Ishikawa (cell line): ENCODE results near the gene ELFN1.

Source experiments
- CEBPB ChIP-seq: IDR thresholded peaks from 2 replicates; pipeline ENCODE4 v1.6.1; 2012
- CREB1 ChIP-seq: IDR thresholded peaks from 2 replicates; pipeline ENCODE4 v1.6.1; 2012; ENCODE audit warnings: low read depth
- EGR1 ChIP-seq: IDR thresholded peaks from 2 replicates; pipeline ENCODE4 v1.6.1; 2012
- EP300 ChIP-seq: IDR thresholded peaks from 2 replicates; pipeline ENCODE4 v1.6.1; 2012; ENCODE audit warnings: borderline replicate concordance
- FOXM1 ChIP-seq: IDR thresholded peaks from 2 replicates; pipeline ENCODE4 v1.6.1; 2012; ENCODE audit warnings: low read depth, borderline replicate concordance
- MAX ChIP-seq: IDR thresholded peaks from 2 replicates; pipeline ENCODE4 v1.6.1; 2012
- NFIC ChIP-seq: IDR thresholded peaks from 2 replicates; pipeline ENCODE4 v1.6.1; 2012
- RAD21 ChIP-seq: IDR thresholded peaks from 2 replicates; pipeline ENCODE4 v1.6.1; 2012; ENCODE audit warnings: low read depth
- REST ChIP-seq: IDR thresholded peaks from 2 replicates; pipeline ENCODE4 v1.6.1; 2012; ENCODE audit warnings: low read depth, mild to moderate bottlenecking
- TAF1 ChIP-seq: IDR thresholded peaks from 2 replicates; pipeline ENCODE4 v1.6.1; 2012; ENCODE audit warnings: low read depth, mild to moderate bottlenecking
- TCF12 ChIP-seq: IDR thresholded peaks from 2 replicates; pipeline ENCODE4 v1.6.1; 2012; ENCODE audit warnings: low read depth
- TEAD4 ChIP-seq: IDR thresholded peaks from 2 replicates; pipeline ENCODE4 v1.6.1; 2012
- USF1 ChIP-seq: IDR thresholded peaks from 2 replicates; pipeline ENCODE4 v1.6.1; 2012
- YY1 ChIP-seq: IDR thresholded peaks from 2 replicates; pipeline ENCODE4 v1.6.1; 2012; ENCODE audit warnings: low read depth
- ZBTB7A ChIP-seq: IDR thresholded peaks from 2 replicates; pipeline ENCODE4 v1.6.1; 2012; ENCODE audit warnings: low read depth

Gene ELFN1

GRCh38 chr7:1637155-1637554 lies 32.9 kb upstream of the ELFN1 start:
- TF ChIP-seq TAF1 (no peak), CREB1 (no peak), RAD21 (no peak), CEBPB (no peak), NFIC (no peak), ZBTB7A (no peak), FOXM1 (no peak), TCF12 (no peak), MAX (no peak), EGR1 (no peak), USF1 (no peak), REST (no peak), EP300 (no peak)

- TF ChIP-seq ZBTB7A, result no peak
- no peak for TF ChIP-seq CEBPB
- TF ChIP-seq TCF12, result no peak
- TF ChIP-seq YY1, result no peak
- TF ChIP-seq CREB1, result no peak
- 0 out of 2 replicates have a peak, but pooled peaks have one; percentile 30 for TF ChIP-seq NFIC
Measured at GRCh38 chr7:1638215-1638661, 31.8 kb upstream of the ELFN1 start.

- no peak for TF ChIP-seq USF1
- no peak for TF ChIP-seq MAX
- no peak for TF ChIP-seq RAD21
- TF ChIP-seq EGR1, result no peak
- TF ChIP-seq TAF1, result no peak
- no peak for TF ChIP-seq NFIC
- TF ChIP-seq FOXM1, result no peak
- TF ChIP-seq REST, result no peak
- TF ChIP-seq YY1, result no peak
Measured at GRCh38 chr7:1639071-1639470, 31.0 kb upstream of the ELFN1 start.

- TF ChIP-seq NFIC (no peak), RAD21 (no peak), TEAD4 (no peak), EGR1 (no peak), TAF1 (no peak), ZBTB7A (no peak), CEBPB (no peak), CREB1 (no peak), EP300 (no peak), FOXM1 (no peak), MAX (no peak), TCF12 (no peak), REST (no peak)
Measured at GRCh38 chr7:1639532-1640175, 30.4 kb upstream of the ELFN1 start.
